ENCODE data around the gene MAP2K6.
A peak's percentile ranks its signal among the peaks of the same experiment; 100 is the strongest.

MAP2K6 gene

GRCh38 chr17:69414408-69415274 is at the start of gene MAP2K6:
TSS of gene MAP2K6 (plus strand) at chr17:69414697. CDS start at chr17:69414985, 288 bp downstream.
- peak; percentile 73 to 81 for DNase-seq

DNA sequence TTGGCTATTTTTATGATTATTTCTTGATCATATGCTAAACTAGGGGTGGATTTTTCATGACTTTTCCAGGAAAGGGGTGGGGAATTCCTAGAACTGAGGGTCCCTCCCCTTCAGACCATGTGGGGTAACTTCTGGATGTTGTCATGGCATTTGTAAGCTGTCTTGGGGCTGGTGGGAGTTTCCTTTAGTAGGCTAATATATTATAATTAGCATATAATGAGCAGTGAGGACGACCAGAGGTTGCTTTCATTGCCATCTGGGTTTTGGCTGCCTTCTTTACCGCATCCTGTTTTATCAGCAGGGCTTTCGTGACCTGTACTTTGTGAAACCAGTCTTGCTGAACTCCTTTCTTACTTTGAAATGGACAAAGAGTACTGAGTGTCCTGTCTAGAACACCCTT is 47.2 kb upstream of the MAP2K6 start:
- no peak for DNase-seq

GRCh38 chr17:69373069-69373468 is 41.4 kb upstream of the MAP2K6 start:
- no peak for DNase-seq

DNA sequence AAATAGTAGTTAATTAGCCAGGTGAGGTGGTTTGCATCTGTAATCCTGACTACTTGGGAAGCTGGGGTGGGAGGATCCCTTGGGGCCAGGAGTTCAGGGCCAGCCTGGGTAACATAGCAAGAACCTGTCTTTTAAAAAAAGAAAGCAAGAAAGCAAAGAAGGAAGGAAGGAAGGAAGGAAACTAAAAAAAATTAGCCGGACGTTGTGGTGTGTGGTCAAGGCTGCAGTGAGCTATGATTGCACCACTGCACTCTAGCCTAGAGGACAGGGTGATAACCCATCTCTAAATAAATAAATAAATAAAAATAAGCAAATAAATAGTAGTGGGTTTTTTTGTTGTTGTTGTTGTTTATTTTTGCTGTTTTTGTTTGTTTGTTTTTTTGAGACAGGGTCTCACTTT is 39.3 kb upstream of the MAP2K6 start:
- DNase-seq: no peak

GRCh38 chr17:69388822-69389442 is 25.6 kb upstream of the MAP2K6 start:
- DNase-seq: no peak

GRCh38 chr17:69390795-69391501 is 23.5 kb upstream of the MAP2K6 start:
- no peak for DNase-seq

GRCh38 chr17:69401251-69401650 is 13.2 kb upstream of the MAP2K6 start:
- DNase-seq: no peak

DNA sequence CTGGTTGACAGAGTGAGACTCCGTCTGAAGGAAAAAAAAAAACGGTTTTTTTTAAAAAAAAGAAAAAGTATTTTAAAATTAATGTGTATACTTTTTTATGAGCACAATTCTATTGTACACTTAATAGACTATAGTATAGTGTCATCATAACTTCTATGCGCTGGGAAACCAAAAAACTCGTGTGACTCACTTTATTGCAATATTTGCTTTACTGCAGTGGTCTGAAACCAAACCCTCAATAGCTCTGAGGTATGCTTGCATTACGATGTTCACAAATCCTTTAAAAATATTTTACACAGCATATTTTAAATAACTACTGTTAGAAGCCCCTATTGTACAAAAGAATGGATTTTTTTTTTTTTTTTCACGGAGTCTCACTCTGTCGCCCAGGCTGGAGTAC is 12.4 kb upstream of the MAP2K6 start:
- no peak for DNase-seq

- no peak for DNase-seq
These were observed 10.1 kb upstream of the MAP2K6 start for GRCh38 chr17:69404399-69404798.

GRCh38 chr17:69405096-69405495 is 9.4 kb upstream of the MAP2K6 start:
- no peak for DNase-seq

DNA sequence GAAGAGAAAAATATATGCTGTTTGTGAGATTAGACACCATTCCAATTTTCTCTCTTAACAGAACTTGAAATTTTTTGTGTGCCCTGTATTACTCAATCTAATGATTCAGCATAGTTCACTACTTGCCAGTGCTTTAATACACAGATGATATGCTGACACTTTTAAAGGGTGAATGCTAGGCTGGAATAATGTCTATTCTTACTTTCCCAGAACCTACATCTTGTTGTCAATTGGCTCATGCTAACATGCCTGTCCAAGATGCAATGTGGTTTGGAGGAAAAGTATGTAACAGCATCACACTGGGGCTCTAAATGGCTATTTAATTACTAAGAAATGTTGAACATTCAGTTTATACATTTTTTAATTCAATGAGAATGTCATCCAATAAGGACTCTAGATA is 7.6 kb upstream of the MAP2K6 start:
- DNase-seq: no peak

DNA sequence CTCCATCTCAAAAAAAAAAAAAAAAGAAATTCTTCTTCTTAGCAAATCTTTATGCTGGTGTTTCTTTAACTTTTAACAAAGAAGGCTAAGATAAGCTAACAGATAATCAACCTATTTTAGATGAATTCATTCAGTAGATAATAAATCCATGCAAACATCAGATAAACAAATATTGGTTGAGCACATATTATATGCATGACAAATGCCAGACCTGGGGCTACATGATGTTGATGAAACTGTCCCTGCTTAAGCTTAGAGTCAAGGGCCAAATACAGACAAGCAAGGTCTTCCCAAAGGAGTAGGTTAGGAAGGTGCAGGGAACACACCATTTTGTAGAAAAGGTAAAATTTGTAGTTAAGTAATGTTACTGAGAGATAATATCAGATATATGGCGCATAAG is 6.7 kb upstream of the MAP2K6 start:
- DNase-seq: no peak

DNA sequence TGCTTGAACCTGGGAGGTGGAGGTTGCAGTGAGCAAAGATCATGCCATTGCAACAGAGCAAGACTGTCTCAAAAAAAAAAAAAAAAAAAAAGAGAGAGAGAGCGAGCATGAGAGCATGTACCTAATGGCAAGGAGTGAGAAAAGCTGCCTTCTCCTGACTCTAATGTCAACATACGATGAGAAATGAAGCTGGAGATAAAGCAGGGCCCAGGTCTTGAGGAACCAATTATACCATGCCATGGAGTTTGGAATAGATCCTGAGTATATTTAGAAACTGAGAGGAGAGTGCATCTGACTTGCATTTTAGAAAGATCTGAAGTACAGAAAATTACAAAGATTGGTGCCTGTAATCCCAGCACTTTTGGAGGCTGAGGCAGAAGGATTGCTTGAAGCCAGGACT is 3.8 kb upstream of the MAP2K6 start:
- DNase-seq: no peak

- no peak for DNase-seq
These were observed 2.7 kb upstream of the MAP2K6 start for GRCh38 chr17:69411766-69412165.

DNA sequence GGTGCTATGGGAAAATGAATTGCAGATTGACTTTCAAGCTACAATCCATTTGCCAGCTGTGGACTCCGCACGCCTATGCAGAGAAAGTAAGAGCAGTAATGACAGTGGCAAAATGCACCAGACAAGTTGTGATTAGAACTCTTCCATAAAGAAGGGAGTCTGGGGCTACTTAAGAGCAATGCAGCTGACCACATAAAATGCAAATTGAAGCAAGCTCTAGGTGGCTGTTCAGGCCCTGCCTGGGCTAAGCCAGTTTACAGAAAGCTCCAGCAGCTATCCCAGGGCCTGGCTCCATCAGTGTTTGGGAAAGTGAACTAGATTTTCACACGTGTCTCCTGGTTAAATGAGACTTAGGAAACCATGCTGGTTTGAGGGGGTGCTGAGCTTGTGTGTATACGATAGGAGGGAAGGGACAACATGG is 2.2 kb upstream of the MAP2K6 start:
- no peak for DNase-seq

DNA sequence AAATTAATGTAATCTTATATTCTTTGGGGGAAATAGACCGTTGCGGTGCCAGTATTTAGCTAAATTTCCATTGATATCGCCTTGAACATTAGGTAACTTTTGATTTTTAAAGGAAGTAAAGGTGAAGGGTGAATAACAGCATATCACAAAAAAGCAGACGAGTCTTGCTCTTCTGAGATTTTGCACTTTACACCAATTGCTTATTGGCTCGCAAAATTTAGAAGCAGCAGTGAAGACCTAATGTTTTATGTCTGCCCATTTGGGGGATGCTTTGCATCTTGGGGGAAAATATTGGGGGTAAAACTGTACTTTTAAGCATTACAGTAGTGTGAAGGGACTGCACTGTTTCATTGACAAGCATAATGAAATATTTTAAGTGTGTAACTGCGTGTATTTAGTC is 934 bp downstream of the MAP2K6 start:
- no peak for DNase-seq

DNA sequence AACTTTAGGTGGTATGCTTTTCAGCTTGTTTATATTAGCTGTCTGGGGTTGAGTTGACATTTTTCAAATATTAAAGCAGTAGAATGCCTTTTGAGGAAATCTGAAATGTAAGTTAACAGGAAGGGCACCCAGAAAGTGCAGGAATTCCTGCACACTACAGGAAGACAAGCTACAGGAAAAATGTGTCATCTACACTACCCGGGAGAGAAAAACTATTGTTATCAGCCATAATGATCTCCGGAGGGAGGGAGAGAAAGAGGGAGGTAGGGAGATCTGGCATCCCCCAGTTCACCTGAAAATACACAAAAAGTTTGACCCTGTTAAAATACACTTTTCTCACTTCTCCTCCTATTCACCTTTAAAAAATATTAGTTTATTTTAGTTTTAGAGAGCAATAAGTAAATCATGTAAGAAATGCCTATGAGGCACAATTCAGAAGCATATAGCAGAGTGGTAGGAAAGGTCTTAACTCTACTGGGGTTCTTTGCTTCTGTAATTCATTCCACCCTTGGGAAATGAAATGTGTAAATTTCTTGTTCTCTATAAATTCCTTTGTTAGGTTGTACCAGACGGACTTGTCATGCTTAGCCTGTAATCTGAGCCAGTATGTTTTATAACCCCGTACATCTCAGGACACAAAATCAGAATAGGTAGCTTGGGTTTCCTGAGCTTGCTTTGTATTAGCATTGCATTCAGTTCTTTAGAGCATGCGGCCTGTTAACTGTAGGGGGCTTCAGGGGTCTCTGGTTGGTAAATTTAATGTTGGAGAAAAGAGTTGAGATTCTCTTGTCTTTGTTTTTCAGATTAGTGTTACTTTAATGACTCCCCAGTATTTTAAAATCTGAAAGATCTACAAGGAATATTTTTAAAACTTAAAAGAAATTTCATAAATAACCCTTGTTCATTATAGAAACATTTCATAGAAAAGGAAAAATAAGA is 3.3 kb downstream of the MAP2K6 start:
- no peak for DNase-seq

DNA sequence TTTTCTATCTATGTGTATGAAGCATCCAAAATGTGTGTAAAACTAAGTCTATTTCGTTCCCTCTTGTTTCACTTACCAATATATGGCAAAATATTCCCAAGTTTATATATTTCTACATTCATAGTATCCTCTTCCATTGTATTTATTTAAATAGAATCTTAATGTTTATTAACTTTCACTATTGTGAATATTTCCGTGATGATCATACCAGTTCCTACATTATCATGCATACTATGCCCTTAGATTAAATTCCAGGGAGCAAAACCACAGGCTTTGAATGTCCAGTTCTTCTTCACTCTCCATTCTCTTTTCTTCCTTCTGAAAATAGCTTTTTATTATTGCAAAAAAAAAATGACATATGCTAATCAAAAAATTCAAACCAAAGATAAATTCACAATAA is 4.0 kb downstream of the MAP2K6 start:
- no peak for DNase-seq

- DNase-seq: no peak
These were observed 9.0 kb downstream of the MAP2K6 start for GRCh38 chr17:69423450-69423849.

DNA sequence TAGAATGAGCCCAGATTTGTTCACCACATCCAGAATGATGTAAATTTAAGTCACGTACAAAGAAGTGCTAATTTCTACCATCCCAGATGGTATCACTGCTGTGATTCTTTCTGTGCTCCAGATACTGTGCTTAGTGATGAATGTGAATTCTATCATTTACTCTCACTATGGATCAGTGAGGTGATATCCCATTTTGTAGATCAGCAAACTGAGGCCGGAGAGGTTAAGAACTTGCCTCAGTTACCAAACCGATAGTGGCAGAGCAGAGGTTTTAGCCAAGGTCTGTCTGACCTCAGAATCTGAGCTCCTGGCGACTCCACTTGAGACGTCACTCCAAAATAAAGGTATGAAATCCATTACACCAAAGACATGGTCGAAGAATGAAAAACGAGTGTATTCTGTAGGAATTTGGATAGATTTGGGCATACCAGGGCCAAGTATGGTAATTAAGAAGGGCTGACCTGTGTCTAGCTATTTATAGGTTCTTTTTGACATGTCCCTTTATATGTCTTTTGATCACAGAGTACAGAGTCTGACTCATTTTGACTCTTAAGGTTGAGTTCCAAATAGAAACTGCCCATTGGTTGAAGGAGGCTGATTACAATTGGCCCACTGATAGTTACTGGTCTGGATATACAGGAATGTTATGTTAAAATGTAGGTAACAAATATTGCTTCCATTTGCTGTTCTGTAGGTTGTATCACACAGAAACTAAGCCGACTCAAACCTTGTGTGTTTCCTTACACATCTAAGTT is 10.0 kb downstream of the MAP2K6 start:
- no peak for DNase-seq

DNA sequence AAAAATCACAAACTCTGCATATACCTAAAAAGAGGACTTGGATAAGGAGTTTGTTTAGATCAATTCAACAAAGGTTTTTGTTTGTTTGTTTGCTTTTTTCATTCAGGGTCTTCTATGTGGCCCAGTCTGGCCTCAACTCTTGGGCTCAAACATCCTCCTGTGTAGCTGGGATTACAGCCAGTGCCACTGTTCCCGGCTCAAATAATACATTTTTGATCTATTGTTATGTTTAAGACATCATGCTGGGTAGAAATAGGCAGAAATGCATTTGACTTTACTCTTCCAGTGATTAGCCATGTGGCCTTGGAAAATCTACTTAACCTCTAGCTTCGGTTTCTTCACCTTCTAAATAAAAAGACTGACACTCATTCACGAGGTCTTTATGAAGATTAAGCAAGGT is 11.5 kb downstream of the MAP2K6 start:
- DNase-seq: no peak
